ENCODE measurements around the gene KSR2.
A peak's percentile ranks its signal among the peaks of the same experiment; 100 is the strongest.
"Not testable (repeated sequence)": the region's sequence is repeated elsewhere in the genome, so short reads cannot be mapped to it uniquely, and the experiment has no call there.

The KSR2 gene

DNA sequence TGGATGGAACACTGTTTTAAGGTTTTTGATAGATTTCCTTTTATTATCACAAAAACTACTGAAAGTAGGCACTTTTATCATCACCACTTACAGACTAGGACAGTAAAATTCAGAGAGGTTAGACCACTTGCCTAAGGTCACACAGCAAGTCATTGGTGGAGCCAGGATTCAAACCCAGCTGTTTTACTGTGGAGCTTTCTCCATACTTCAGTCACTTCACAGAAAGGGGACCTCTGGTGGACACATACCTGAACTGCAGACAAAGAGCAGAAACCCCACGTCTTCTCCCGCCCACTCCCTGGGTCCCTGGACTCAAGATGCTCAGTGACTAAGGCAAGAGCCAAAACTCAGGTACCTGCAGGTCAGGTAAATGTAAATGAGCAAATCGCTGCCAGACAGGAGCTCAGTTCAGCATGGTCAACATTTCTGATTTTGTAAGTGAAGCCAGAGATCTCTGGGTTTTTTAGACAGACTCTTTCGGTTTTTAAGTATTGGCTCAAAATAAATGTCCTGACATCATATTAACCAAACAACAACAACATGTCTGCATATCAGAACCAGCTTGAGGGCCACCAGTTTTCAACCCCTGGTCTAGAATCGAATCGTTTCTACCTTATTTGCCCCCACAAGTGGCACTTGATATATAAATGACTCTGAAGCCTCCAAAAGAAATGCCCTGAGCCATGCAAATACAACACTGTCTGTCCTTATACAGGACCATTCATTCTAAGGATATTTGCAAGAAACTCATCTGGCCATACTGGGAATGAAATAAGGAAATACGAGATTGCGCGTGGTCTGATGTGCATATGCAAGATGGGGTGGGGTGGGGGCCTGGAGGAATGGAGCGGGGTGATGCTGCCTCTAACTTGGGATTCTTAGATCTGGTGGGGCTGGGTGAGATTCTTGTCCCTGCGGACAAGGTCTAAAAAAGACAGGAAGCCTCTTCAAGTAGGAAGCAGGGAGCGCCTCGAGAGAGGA lies 110.9 kb downstream of the KSR2 start:
- 80% methylated on average over 13 of the region's 13 CpGs for WGBS
- Histone ChIP-seq H2BK5ac (ENCODE audit: low read depth, low read length, poor library complexity, severe bottlenecking) (no peak overlapping the region), H2BK12ac (ENCODE audit: low read length in 2 of 2) (no peak overlapping the region), H3K4me3 (ENCODE audit: insufficient read depth in 1 of 2, low read depth in 1 of 2, low read length in 2 of 2) (no peak overlapping the region), H3K27me3 (ENCODE audit: control insufficient read depth in 1 of 2, insufficient read depth in 1 of 2, low read length in 2 of 2) (peaks cover 10 to 22% of the 10 kb centered on the region in 2 experiments), H2BK15ac (ENCODE audit: low read depth, poor library complexity, severe bottlenecking) (no peak overlapping the region), H3K14ac (ENCODE audit: low read length in 2 of 2) (no peak overlapping the region), H4K91ac (ENCODE audit: low read length) (no peak overlapping the region), H2BK120ac (ENCODE audit: low read depth, low read length) (no peak overlapping the region), H3K4ac (ENCODE audit: low read depth in 1 of 2, low read length in 2 of 2) (no peak overlapping the region), H3K79me1 (replicated peaks; ENCODE audit: low read length, poor library complexity, severe bottlenecking) (no peaks in the 10 kb centered on the region), H3K36me3 (ENCODE audit: control insufficient read depth in 1 of 2, insufficient read depth in 2 of 2, low read depth in 1 of 2, low read length in 2 of 2) (no peaks in the 10 kb centered on the region), H3K4me2 (ENCODE audit: low read length, poor library complexity, severe bottlenecking) (no peak overlapping the region), H2AFZ (ENCODE audit: low read depth, low read length) (no peak overlapping the region), H3K9ac (ENCODE audit: low read length) (no peak overlapping the region), H3K9me3 (ENCODE audit: control insufficient read depth, low read length) (peaks cover 3% of the 10 kb centered on the region), H4K8ac (ENCODE audit: low read length) (no peak overlapping the region), H3K18ac (ENCODE audit: low read depth in 1 of 2, low read length in 2 of 2) (no peak overlapping the region), H3K27ac (ENCODE audit: low read length, poor library complexity, severe bottlenecking) (no peak overlapping the region), H3K23ac (ENCODE audit: low read length in 2 of 2) (no peak overlapping the region), H3K4me1 (ENCODE audit: control insufficient read depth, insufficient read depth, low read depth, low read length) (peaks cover under 1% of the 10 kb centered on the region), H2AK5ac (ENCODE audit: low read length, severe bottlenecking) (no peak overlapping the region)
- DNase-seq, result peak; percentile 47

DNA sequence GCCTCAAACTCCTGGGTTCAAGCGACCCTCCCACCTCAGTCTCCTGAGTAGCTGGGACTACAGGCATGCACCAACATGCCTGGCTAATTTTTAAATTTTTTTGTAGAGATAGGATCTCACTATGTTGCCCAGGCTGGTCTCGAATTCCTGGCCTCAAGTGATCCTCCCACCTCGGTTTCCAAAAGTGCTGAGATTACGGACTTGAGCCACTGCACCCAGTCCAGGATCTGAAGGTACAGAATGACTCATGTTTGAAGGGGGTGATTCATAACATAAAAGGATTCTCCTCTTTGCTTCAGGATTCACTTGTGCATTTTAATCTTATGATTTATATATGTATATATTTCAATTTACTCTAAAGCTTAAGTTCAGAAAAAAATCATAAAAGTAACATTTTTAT lies 111.7 kb downstream of the KSR2 start:
- not testable (repeated sequence) for H2BK120ac ChIP-seq (ENCODE audit: low read depth, low read length); H3K14ac ChIP-seq (ENCODE audit: low read length in 2 of 2); H3K18ac ChIP-seq (ENCODE audit: low read depth in 1 of 2, low read length in 2 of 2); H3K4me3 ChIP-seq (ENCODE audit: insufficient read depth in 1 of 2, low read depth in 1 of 2, low read length in 2 of 2); H4K91ac ChIP-seq (ENCODE audit: low read length); H4K8ac ChIP-seq (ENCODE audit: low read length); H2BK5ac ChIP-seq (ENCODE audit: low read depth, low read length, poor library complexity, severe bottlenecking); H3K23ac ChIP-seq (ENCODE audit: low read length in 2 of 2); H3K79me1 ChIP-seq (replicated peaks; ENCODE audit: low read length, poor library complexity, severe bottlenecking); H2AK5ac ChIP-seq (ENCODE audit: low read length, severe bottlenecking); H3K4ac ChIP-seq (ENCODE audit: low read depth in 1 of 2, low read length in 2 of 2); H3K4me2 ChIP-seq (ENCODE audit: low read length, poor library complexity, severe bottlenecking); H2AFZ ChIP-seq (ENCODE audit: low read depth, low read length); DNase-seq; H2BK15ac ChIP-seq (ENCODE audit: low read depth, poor library complexity, severe bottlenecking); H3K27ac ChIP-seq (ENCODE audit: low read length, poor library complexity, severe bottlenecking); H3K9me3 ChIP-seq (ENCODE audit: control insufficient read depth, low read length); H2BK12ac ChIP-seq (ENCODE audit: low read length in 2 of 2); H3K36me3 ChIP-seq (ENCODE audit: control insufficient read depth in 1 of 2, insufficient read depth in 2 of 2, low read depth in 1 of 2, low read length in 2 of 2); H3K4me1 ChIP-seq (ENCODE audit: control insufficient read depth, insufficient read depth, low read depth, low read length)
- Histone ChIP-seq H3K27me3 (ENCODE audit: control insufficient read depth in 1 of 2, insufficient read depth in 1 of 2, low read length in 2 of 2) (peaks cover 10 to 22% of the 10 kb centered on the region in 2 experiments), H3K9ac (ENCODE audit: low read length) (peak overlapping the region; percentile 45)
- WGBS, result 60% methylated on average over 4 of the region's 4 CpGs

DNA sequence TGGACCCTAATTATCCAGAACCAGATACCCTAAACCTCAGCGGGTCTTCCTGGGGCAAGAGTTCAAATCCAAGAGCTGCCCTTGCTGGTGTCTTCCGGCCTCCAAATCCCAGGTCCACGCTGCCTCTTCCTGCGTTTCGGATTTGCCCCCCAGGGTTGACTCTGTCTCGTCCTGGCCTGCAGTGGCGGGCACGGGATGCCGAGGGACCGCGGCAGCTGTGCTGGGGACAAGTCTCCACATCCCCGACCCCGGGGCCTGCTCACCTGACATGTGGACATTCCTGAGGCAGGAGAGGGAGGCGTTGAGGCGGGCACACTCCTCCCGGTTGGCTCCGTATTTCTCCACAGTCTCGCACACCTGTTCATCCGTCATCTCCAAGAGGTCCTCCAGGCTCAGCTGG lies 113.6 kb downstream of the KSR2 start:
- H3K14ac ChIP-seq (ENCODE audit: low read length in 2 of 2), result no peak overlapping the region
- H3K27me3 ChIP-seq (ENCODE audit: control insufficient read depth in 1 of 2, insufficient read depth in 1 of 2, low read length in 2 of 2), result peaks cover 10 to 32% of the 10 kb centered on the region in 2 experiments
- H2AK5ac ChIP-seq (ENCODE audit: low read length, severe bottlenecking), result no peak overlapping the region
- H3K9me3 ChIP-seq (ENCODE audit: control insufficient read depth, low read length), result peaks cover 3% of the 10 kb centered on the region
- H3K4me3 ChIP-seq (ENCODE audit: insufficient read depth in 1 of 2, low read depth in 1 of 2, low read length in 2 of 2), result no peak overlapping the region
- H3K79me1 ChIP-seq (replicated peaks; ENCODE audit: low read length, poor library complexity, severe bottlenecking), result no peaks in the 10 kb centered on the region
- H2BK5ac ChIP-seq (ENCODE audit: low read depth, low read length, poor library complexity, severe bottlenecking), result no peak overlapping the region
- no peak overlapping the region for H4K91ac ChIP-seq (ENCODE audit: low read length)
- no peaks in the 10 kb centered on the region for H3K4me1 ChIP-seq (ENCODE audit: control insufficient read depth, insufficient read depth, low read depth, low read length)
- 85% methylated on average over 16 of the region's 19 CpGs for WGBS
- no peak for DNase-seq
- no peak overlapping the region for H2AFZ ChIP-seq (ENCODE audit: low read depth, low read length)
- no peak overlapping the region for H3K23ac ChIP-seq (ENCODE audit: low read length in 2 of 2)
- no peak overlapping the region for H2BK12ac ChIP-seq (ENCODE audit: low read length in 2 of 2)
- no peak overlapping the region for H3K9ac ChIP-seq (ENCODE audit: low read length)
- H2BK15ac ChIP-seq (ENCODE audit: low read depth, poor library complexity, severe bottlenecking), result no peak overlapping the region
- H3K27ac ChIP-seq (ENCODE audit: low read length, poor library complexity, severe bottlenecking), result no peak overlapping the region
- H3K18ac ChIP-seq (ENCODE audit: low read depth in 1 of 2, low read length in 2 of 2), result no peak overlapping the region
- H2BK120ac ChIP-seq (ENCODE audit: low read depth, low read length), result no peak overlapping the region
- H4K8ac ChIP-seq (ENCODE audit: low read length), result no peak overlapping the region
- no peak overlapping the region for H3K4ac ChIP-seq (ENCODE audit: low read depth in 1 of 2, low read length in 2 of 2)
- H3K36me3 ChIP-seq (ENCODE audit: control insufficient read depth in 1 of 2, insufficient read depth in 2 of 2, low read depth in 1 of 2, low read length in 2 of 2), result no peaks in the 10 kb centered on the region
- H3K4me2 ChIP-seq (ENCODE audit: low read length, poor library complexity, severe bottlenecking), result no peak overlapping the region

DNA sequence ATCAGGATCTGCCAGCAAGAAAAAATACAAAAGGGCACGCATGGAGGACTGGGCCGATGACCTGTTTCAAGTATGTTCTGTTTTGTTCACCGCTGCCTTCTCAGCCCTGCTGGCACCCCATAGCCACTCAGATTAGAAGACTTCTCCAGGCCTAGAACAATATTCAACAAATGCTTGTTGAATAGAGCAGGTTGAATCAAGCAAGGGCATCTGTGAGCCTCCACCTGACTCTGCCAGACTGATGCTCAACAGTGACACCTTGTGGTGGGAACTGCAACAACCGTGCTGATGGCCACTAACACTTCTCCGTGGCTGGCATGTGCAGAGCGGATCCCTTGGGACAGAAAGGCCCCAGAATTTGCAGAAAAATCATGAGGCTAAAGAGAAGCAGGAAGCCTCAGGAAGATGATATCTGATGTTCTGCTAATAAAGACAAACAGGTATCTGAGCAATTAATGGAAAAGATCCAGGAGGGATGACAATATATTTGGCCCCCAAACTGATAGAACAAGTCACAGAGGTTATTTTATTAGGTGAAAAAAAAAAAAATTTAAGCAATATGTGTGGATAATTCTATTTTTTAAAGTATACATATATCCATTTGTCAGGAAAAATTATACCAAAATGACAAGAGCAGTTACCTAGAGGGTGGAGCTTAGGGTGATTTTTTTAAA lies 114.3 kb downstream of the KSR2 start:
- Histone ChIP-seq H3K4me1 (ENCODE audit: control insufficient read depth, insufficient read depth, low read depth, low read length) (no peaks in the 10 kb centered on the region), H3K9me3 (ENCODE audit: control insufficient read depth, low read length) (peaks cover 3% of the 10 kb centered on the region), H2AK5ac (ENCODE audit: low read length, severe bottlenecking) (no peak overlapping the region), H3K4me2 (ENCODE audit: low read length, poor library complexity, severe bottlenecking) (no peak overlapping the region), H3K4ac (ENCODE audit: low read depth in 1 of 2, low read length in 2 of 2) (no peak overlapping the region), H2BK12ac (ENCODE audit: low read length in 2 of 2) (no peak overlapping the region), H3K9ac (ENCODE audit: low read length) (no peak overlapping the region), H3K79me1 (replicated peaks; ENCODE audit: low read length, poor library complexity, severe bottlenecking) (no peaks in the 10 kb centered on the region), H4K8ac (ENCODE audit: low read length) (no peak overlapping the region), H2BK5ac (ENCODE audit: low read depth, low read length, poor library complexity, severe bottlenecking) (no peak overlapping the region), H2AFZ (ENCODE audit: low read depth, low read length) (no peak overlapping the region), H2BK120ac (ENCODE audit: low read depth, low read length) (no peak overlapping the region), H3K4me3 (ENCODE audit: insufficient read depth in 1 of 2, low read depth in 1 of 2, low read length in 2 of 2) (no peak overlapping the region), H3K23ac (ENCODE audit: low read length in 2 of 2) (no peak overlapping the region), H3K14ac (ENCODE audit: low read length in 2 of 2) (no peak overlapping the region), H4K91ac (ENCODE audit: low read length) (no peak overlapping the region), H3K36me3 (ENCODE audit: control insufficient read depth in 1 of 2, insufficient read depth in 2 of 2, low read depth in 1 of 2, low read length in 2 of 2) (no peaks in the 10 kb centered on the region), H3K18ac (ENCODE audit: low read depth in 1 of 2, low read length in 2 of 2) (no peak overlapping the region), H3K27me3 (ENCODE audit: control insufficient read depth in 1 of 2, insufficient read depth in 1 of 2, low read length in 2 of 2) (peaks cover 10 to 30% of the 10 kb centered on the region in 2 experiments), H3K27ac (ENCODE audit: low read length, poor library complexity, severe bottlenecking) (no peak overlapping the region), H2BK15ac (ENCODE audit: low read depth, poor library complexity, severe bottlenecking) (no peak overlapping the region)
- WGBS, result 46% methylated on average over 6 of the region's 6 CpGs
- DNase-seq, result peak; percentile 51

Data from mesenchymal stem cell (in vitro differentiated cells and primary cell).